NCI-H128 (cell line): ENCODE results near the gene ZNF469.

Experiments
- DNase-seq: peaks from one replicate; lab custom pipeline; 2025; ENCODE audit not compliant: unreplicated experiment; lab: John Stamatoyannopoulos, UW

Gene ZNF469

GRCh38 chr16:88382491-88383400, at the start of gene ZNF469:
TSS of gene ZNF469 (plus strand) at chr16:88382959. CDS start at chr16:88427471, 44,512 bp downstream.
- DNase-seq: no peak

DNA sequence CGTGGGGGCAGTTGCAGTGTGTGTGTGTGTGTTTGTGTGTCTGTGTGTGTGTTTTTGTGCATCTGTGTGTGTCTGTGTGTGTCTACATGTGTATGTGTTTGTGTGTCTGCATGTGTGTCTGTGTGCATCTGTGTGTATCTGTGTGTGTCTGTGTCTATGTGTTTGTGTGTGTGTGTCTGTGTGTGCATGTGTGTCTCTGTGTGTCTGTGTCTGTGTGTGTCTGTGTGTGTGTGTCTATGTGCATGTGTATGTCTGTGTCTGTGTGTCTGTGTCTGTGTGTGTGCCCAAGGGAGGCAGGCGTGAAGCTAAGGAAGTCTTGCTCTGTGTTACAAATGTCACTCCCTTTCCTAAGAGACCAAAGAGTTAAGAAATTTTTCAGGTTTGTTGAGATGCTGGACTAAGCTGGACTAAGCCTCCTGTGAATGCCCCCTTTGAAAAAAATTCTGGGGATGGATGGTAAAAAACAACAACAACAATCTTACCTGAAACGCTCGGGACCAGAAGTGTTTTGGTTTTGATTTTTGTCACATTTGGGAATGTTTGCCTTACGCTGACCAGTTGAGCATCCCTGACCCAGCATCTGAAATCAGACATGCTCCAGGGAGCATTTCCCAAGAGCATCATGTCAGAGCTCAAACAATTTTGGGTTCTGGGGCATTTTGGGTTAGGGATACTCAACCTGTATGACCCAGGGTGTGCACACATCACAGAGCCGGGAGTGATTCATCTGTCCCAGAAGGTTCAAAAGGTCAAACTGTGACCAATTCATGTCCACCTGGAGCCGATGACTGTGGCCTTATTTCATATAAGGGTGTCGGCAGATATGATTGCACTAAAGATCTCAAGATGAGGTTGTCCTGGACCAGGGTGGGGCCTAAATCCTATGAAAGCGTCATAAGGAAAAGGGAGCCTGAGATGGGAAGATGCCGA, 48.6 kb upstream of the ZNF469 start:
- no peak for DNase-seq

GRCh38 chr16:88334778-88335720, 47.7 kb upstream of the ZNF469 start:
- no peak for DNase-seq

GRCh38 chr16:88337021-88337420, 45.7 kb upstream of the ZNF469 start:
- no peak for DNase-seq

- no peak for DNase-seq
Observed at GRCh38 chr16:88337538-88337937, 45.2 kb upstream of the ZNF469 start.

DNA sequence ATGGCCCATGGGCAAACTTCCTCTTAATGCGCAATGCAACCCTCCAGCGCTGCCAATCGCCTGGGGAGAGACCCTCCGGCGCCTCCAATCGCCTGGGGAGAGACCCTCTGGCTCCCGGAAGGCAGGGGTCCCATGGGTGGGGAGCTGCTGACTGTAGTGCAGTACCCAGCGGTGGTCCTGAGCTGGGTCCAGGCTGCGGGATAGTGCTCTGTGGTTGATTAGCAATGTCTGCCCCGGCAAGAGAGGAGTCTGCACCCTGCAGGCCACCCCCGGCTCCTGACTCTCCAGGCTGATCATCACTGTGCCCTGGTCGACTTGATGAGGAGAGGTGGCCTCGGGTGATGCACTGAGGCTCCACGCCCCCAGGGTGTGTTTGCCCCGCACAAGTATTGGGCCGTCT, 44.6 kb upstream of the ZNF469 start:
- DNase-seq: no peak

- no peak for DNase-seq
Observed at GRCh38 chr16:88338896-88339295, 43.9 kb upstream of the ZNF469 start.

GRCh38 chr16:88339930-88340754, 42.6 kb upstream of the ZNF469 start:
- no peak for DNase-seq

DNA sequence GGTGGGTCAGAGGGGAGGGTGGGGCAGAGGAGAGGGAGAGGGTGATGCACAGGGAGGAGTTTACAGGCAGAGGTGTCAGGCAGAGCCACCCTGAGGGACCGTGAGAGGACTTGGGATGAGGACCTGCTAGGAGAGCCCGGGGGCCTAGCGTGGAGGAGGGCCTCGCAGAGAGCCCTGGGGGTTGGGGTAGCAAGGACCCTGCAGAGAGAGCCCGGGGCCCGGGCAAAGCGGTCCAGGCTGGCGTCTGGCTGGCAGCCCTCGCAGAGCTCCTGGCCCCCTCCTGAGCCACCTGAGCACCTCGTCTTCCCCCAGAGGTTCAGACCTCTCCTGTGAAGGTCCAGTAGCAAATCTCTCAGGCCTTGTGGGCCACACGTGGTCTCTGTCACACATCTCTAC, 42.0 kb upstream of the ZNF469 start:
- no peak for DNase-seq

GRCh38 chr16:88341551-88342290, 41.0 kb upstream of the ZNF469 start:
- DNase-seq: no peak

GRCh38 chr16:88342491-88342890, 40.3 kb upstream of the ZNF469 start:
- DNase-seq: no peak

DNA sequence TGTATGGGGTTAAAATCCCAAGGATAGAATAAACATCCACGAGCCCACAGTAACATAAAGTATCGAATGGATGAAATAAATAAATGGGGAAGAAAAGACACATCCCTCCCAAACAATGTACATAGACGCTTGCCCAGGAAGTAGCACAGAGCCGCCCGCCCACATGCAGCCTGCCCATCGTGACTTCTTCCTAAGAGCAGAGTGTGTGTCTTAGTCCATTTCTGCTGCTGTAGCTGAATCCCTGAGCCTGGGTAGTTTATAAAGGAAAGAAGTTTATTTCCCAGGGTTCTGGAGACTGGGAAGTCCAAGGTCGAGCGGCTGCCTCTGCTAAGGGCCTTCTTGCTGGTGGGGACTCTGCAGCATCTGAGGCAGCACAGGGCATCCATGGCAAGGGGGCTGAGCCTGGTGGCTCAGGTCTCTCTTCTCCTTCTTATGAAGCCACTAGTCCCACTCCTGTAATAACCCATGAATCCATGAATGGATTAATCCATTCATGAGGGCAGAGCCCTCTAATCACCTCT, 39.4 kb upstream of the ZNF469 start:
- DNase-seq: no peak

DNA sequence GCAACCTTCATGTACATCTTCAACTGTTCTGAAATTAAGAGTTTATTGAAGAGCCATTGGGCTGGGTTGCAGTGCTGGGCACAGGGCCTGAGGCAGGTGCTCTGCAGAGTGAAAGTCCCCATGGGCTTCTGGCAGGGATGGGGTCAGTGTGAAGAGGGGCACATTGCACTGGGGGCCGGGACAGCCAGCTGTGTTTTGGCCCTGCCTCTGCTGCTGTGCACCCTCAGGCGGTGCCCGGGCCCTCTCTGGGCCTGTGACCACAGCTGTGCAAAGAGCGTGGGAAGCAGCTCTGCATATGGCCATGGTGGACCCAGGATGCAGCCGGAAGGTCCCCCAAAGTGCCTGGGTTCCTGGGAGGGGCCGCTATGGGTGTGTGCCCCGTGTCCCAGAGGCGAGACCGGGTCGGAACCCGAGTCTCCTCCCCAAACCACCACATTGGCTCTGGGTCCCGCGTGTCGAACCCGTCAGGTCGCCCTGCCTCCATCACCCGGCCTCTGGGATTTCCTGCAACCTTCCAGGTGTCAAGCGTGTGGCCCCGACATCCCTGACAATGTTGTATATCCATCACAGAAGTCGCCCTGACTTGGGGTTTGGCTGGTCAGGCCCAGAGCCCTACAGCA, 38.2 kb upstream of the ZNF469 start:
- no peak for DNase-seq

- DNase-seq: no peak
Observed at GRCh38 chr16:88345031-88345720, 37.6 kb upstream of the ZNF469 start.

GRCh38 chr16:88345721-88346560, 36.8 kb upstream of the ZNF469 start:
- no peak for DNase-seq

DNA sequence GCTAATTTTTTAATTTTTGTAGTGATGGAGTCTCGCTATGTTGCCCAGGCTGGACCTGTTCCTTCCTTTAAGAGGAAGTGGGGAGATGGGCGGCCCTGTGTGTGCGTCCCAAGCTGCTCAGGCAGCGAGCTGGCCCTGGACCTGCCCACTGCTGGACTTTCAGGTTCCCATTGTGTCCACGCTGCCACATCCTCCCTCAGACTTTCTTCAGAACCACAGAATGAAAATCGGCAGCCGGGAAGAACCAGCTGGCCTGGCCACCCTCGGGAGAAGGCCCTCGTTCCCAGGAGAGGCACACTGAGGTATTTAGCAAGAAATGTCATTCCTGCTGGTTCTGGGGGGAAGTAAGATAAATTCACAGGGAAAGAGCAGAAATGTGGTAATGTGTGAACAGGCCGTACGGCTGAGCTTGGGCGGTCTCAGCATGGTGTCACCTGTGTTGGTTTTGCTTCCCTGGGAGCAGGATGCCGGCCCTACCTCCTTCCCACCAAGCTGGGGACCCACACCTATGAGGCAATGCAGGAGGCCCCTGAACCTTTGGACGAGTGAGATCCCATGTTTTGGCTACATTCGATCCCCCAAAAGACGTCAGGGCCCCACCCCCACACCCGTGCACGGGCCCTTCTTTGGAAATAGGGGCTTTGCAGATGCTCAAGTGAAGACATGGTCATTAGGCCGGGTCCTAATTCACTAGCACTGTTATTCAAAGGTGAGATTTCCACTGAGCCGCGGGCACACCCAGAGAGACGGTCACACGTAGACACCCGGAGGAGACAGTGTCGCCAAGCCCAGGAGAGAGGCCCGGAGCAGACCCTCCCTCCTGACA, 35.9 kb upstream of the ZNF469 start:
- DNase-seq: no peak
